GM12865 (cell line): Measurements from ENCODE around the gene NBL1.
"Not testable (repeated sequence)": the region's sequence is repeated elsewhere in the genome, so short reads cannot be mapped to it uniquely, and the experiment has no call there.

ENCODE experiments used
- DNase-seq: peaks from one replicate; pipeline ENCODE4 v3.0.0; 2010; ENCODE audit warnings: low read depth
- H3K4me3 ChIP-seq: 2 replicates; pipeline ENCODE4 v1.5.1; 2011; ENCODE audit warnings: mild to moderate bottlenecking, low read depth, low read length, control low read depth
- TF ChIP-seq, protein P1 (sequence below): IDR thresholded peaks from 2 replicates; pipeline ENCODE4 v1.5.1; 2011; ENCODE audit warnings: low read length, control low read depth, low read depth, inconsistent platforms; ENCODE audit not compliant: insufficient read depth; ENCODE audit errors: missing control alignments

NBL1 gene

DNA sequence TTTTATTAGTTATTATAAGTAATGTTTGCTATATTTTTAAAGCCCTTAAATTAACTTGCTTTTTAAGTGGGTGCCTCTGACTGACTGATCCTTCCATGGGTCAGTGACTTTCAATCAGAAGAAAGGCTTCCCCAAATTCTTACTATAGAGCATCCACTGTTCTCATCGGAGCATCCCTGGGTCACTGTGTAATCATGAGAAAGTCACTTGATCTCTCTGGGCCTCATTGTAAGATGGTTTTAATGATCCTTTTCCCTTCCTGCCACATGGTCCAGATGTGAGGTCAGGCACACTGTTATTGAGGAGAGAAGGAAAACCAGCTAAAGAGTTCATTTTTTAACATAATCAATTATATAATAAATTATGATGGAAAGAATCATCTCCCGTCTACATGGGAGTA is 11.0 kb upstream of the NBL1 start:
- TF ChIP-seq, protein P1, sequence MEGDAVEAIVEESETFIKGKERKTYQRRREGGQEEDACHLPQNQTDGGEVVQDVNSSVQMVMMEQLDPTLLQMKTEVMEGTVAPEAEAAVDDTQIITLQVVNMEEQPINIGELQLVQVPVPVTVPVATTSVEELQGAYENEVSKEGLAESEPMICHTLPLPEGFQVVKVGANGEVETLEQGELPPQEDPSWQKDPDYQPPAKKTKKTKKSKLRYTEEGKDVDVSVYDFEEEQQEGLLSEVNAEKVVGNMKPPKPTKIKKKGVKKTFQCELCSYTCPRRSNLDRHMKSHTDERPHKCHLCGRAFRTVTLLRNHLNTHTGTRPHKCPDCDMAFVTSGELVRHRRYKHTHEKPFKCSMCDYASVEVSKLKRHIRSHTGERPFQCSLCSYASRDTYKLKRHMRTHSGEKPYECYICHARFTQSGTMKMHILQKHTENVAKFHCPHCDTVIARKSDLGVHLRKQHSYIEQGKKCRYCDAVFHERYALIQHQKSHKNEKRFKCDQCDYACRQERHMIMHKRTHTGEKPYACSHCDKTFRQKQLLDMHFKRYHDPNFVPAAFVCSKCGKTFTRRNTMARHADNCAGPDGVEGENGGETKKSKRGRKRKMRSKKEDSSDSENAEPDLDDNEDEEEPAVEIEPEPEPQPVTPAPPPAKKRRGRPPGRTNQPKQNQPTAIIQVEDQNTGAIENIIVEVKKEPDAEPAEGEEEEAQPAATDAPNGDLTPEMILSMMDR = no peak
- H3K4me3 ChIP-seq = no peak overlapping the region
- no peak for DNase-seq

DNA sequence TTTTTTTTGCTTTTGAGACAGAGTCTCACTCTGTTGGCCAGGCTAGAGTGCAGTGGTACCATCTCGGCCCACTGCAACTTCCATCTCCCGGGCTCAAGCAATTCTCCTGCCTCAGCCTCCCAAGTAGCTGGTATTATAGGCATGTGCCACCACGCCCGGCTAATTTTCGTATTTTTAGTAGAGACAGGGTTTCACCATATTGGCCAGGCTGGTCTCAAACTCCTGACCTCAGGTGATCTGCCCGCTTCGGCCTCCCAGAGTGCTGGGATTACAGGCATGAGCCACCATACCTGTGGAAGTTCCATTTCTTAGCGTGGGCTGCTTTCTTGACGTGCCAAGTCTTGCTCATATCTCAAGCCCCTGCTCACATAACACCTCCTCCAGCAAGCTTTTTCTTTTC is 9.0 kb upstream of the NBL1 start:
- not testable (repeated sequence) for DNase-seq

DNA sequence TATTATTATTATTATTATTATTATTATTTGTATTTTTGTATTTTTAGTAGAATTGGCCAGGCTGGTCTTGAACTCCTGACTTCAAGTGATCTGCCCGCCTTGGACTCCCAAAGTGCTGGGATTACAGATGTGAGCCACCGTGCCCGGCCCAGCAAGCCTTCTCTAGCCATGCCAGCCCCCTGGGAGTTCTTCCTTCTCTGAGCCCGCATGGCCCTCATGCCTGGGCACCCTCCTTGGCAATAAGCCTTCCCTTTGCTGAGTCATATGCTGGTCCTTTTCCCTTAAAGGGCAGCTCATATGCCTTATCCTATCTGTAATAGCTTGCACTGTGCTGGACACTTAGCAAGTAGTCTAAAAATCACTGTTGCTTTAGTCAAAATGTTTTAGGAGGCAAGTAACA is 8.5 kb upstream of the NBL1 start:
- H3K4me3 ChIP-seq = no peak overlapping the region
- TF ChIP-seq, protein P1 = no peak
- DNase-seq = no peak

More for the DNA sequence above, 9.0 kb upstream of the NBL1 start:
- not testable (repeated sequence) for H3K4me3 ChIP-seq

DNA sequence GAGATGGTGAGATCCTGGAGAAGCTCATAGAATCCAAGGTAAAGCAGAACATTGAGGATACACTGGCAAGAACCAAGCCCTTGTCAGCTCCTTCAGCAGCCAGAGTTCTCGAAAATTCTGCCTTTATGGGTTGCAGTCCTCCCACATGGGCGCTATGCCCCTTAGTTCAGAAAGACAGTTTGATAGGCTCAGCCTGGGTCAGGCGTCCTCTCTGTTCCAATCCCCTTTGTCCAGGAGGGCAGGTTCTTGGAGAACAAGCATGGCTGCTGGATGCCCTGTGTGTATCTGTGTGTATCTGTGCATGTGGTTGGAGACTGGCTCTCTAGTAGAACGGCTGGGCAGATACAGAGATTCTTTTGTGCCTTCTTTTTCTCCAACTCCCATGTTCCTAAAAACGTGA is 8.0 kb upstream of the NBL1 start:
- no peak overlapping the region for H3K4me3 ChIP-seq
- TF ChIP-seq, protein P1 = no peak
- no peak for DNase-seq

DNA sequence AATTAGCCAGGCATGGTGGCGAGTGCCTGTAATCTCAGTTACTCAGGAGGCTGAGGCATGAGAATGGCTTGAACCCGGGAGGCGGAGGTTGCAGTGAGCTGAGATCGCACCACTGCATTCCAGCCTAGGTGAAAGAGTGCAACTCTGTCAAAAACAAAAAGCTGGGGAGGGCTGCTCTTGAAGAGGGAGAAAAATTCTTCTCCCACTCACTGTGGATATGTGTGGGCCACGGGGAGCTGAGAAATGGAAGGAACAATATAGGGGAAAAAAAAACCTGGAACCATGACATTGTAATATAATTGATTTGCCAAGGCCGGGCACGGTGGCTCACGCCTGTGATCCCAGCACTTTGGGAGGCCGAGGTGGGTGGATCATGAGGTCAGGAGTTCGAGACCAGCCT is 7.4 kb upstream of the NBL1 start:
- not testable (repeated sequence) for DNase-seq, H3K4me3 ChIP-seq

DNA sequence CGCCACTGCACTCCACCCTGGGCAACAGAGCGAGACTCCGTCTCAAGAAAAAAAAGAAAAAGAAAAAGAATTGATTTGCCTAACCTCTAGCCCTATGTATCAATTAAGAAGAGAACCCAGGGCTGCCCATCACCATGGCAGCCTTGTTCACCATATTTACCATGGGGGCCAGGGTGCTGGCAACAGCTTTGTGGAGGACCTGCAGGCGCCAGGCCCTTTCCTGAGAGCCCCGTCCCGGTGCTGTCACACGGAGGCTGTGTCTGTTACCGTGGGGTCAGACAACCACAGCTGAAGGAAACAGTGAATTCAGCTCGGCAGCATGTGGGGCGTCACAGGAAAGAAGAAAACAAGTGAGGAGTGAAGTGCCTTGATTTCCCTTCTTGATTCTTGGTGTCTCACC is 6.5 kb upstream of the NBL1 start:
- DNase-seq = no peak
- no peak overlapping the region for H3K4me3 ChIP-seq
- TF ChIP-seq, protein P1 = no peak

DNA sequence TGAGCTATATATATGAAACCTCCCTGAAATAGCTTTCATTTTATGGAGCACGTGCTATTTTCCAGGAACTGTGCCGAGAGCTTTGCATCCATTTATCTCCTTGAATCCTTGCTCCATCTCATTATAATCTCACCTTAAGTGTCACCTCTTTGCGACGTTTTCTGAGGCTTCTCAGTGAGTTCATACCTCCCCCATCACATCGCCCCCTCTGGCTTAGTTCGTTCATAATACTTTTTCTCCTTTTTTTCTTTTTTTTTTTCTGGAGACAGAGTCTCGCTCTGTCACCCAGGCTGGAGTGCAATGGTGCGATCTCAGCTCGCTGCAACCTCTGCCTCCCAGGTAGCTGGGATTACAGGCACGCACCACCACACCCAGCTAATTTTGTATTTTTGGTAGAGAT is 4.9 kb upstream of the NBL1 start:
- not testable (repeated sequence) for DNase-seq, H3K4me3 ChIP-seq

DNA sequence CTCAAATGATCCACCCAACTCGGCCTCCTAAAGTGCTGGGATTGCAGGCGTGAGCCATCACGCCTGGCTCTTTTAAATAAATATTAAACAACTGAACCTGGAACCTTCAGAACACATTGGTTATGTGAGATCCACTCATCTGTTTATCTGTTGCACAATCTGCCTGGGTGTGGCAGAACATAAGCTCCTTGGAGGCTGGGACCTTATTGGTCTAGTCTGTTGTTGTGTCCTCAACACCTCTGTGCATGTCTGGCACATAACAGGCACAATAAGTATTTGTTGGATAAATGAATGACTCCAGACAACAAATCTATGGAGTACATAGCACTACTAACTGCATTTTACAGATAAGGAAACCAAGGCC is 4.1 kb upstream of the NBL1 start:
- no peak for DNase-seq
- H3K4me3 ChIP-seq = no peak overlapping the region
- TF ChIP-seq, protein P1 = no peak
